Heart right ventricle (tissue), 16 donors: ENCODE measurements around the gene CSKMT. TPM values are rescaled to one million over a fixed set of nuclear protein-coding genes. Genes with fewer than 3 reads are reported as not detected.

ENCODE experiments used
- ATAC-seq, 8 donors: fragments of 200-7000 bp; cut with Tn5 transposase; one replicate each; pipeline ENCODE4 v1.9.1; 2020; ENCODE audit warnings: mild to moderate bottlenecking in 8 of 8, moderate library complexity in 8 of 8, moderate number of reproducible peaks in 1 of 8
- DNase-seq, 2 donors: peaks; one replicate each; pipeline ENCODE4 v3.0.0-alpha.2; 2020
- H3K27ac ChIP-seq, 10 donors: fragments of 200-600 bp; sonication (generic) in 2 of 10; one replicate each; pipeline versions ENCODE4 v1.5.0 to v1.8.0; 2020 to 2022; ENCODE audit warnings: mild to moderate bottlenecking in 3 of 10
- H3K27me3 ChIP-seq, 7 donors: fragments of 200-600 bp; one replicate each; pipeline ENCODE4 v1.8.0; 2021 to 2022; ENCODE audit warnings: mild to moderate bottlenecking in 2 of 7
- H3K36me3 ChIP-seq, 9 donors: fragments of 200-600 bp; sonication (generic) in 1 of 9; one replicate each; pipeline versions ENCODE4 v1.5.0 to v1.8.0; 2020 to 2022; ENCODE audit warnings: mild to moderate bottlenecking in 2 of 9
- H3K4me1 ChIP-seq, 9 donors: fragments of 200-600 bp; sonication (generic) in 1 of 9; one replicate each; pipeline versions ENCODE4 v1.5.0 to v1.8.0; 2020 to 2022; ENCODE audit warnings: mild to moderate bottlenecking in 4 of 9
- H3K4me3 ChIP-seq, 10 donors: fragments of 200-600 bp; sonication (generic) in 2 of 10; one replicate each; pipeline versions ENCODE4 v1.5.0 to v1.8.0; 2020 to 2022; ENCODE audit warnings: mild to moderate bottlenecking in 7 of 10, moderate library complexity in 2 of 10
- H3K9me3 ChIP-seq, 11 donors: fragments of 200-600 bp in 10 of 11; sonication (generic) in 2 of 11; one replicate each; pipeline versions ENCODE4 v1.5.0 to v1.8.0; 2013 to 2022; ENCODE audit warnings: mild to moderate bottlenecking in 2 of 11, control low read depth in 1 of 11, moderate library complexity in 1 of 11
- CTCF ChIP-seq, 9 donors: fragments of 200-600 bp; sonication (generic) in 2 of 9; IDR thresholded peaks; one replicate each; pipeline versions ENCODE4 v1.5.0 to v1.8.0; 2021 to 2022; ENCODE audit warnings: antibody characterized with exemption in 9 of 9, mild to moderate bottlenecking in 5 of 9, moderate library complexity in 1 of 9
- WGBS, 2 donors: extraction: QIAGEN DNeasy Blood & Tissue Kit; methylation state at CpG; one replicate each; pipeline ENCODE4 v1.1.7; 2013; ENCODE audit warnings: inconsistent platforms in 1 of 2; 5-methylcytosine and 5-hydroxymethylcytosine counted together
- intact Hi-C, 10 donors: fragments of 100-400 bp; cut with DNase I; formaldehyde crosslinking; loops; one replicate each; pipeline versions ENCODE4 v1.11.1 to v1.14.2; 2022
- polyA plus RNA-seq, 2 donors: library from polyadenylated mRNA; stranded (reverse); fragments of 200-250 nt; gene quantifications; one replicate each; pipeline ENCODE4 v1.2.3, GENCODE V29; 2013
- total RNA-seq, 10 donors: library from RNA; stranded (reverse); fragmentation: NEBNext Ultra II Directional in 3 of 10; extraction: Animal tissue kit (Norgen Biotek cat#: 25700) in 3 of 10; gene quantifications; one replicate each; pipeline versions ENCODE4 v1.2.1 to v1.2.4, GENCODE V29; 2021 to 2023
- donor health status: Arrhythmogenic right ventricular cardiomyopathy.
- donor health status: ischemic (EF 13 %, LVEDD 7.1; RV severe dilation, severe dysfunction).
- donor health status: healthy with polysubstance abuse.
- donor health status: DM: no; HTN: yes; CAD: no.
- donor health status: DM: no; HTN: no; CAD: no.
- donor health status: ischemic (EF 25% LVEDD 6.9; RV normal size, moderate dysfunction).
- donor health status: ischemic (EF 25% LVEDD 5.7; RV mildly dilated, moderate dysfunction).
- donor health status: healthy.
- donor health status: DM: yes; HTN: yes; CAD: no.
- donor health status: Ischemic cardiomyopathy.
- donor health status: ischemic (EF 35%, LVEDD 5.7; RV mildly dilated, moderate dysfunction).
- donor health status: nonischemic (EF 11% LVEDD 7.7; RV severe dilation, severe dysfunction).
- donor health status: DM: yes; HTN: yes; CAD: no.
- donor health status: PGD.
- donor health status: ischemic (EF 29% LVEDD 5.4; RV normal size, mild dysfunction).
- donor health status: nonischemic (EF 23%, LVEDD 6.1; RV moderate dilation, normal function).

The CSKMT gene
- total and polyA plus RNA-seq, 12 donors, result 2.4 to 15.7 (median 4.6) TPM

DNA sequence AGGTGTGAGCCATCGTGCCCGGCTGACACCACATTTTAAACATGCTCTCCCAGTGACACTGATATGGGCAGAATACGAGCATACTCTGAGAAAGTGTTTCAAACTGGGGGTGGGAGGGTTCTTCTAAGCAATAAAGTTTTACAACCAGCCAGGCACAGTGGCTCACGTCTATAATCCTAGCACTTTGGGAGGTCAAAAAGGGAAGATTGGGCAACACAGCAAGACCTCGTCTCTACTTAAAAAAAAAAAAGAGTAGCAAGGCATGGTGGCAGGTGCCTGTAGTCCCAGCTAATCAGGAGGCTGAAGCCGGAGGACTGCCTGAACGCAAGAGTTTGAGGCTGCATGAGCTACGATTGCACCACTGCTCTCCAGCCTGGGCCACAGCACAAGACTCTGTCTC, 20.9 kb upstream of the CSKMT start:
- no peak for TF ChIP-seq CTCF (IDR thresholded peaks at IDR 0.05)
- Histone ChIP-seq H3K9me3 (no peaks in the 10 kb centered on the region), H3K27ac (no peak overlapping the region), H3K27me3 (no peaks in the 10 kb centered on the region), H3K4me3 (no peak overlapping the region), H3K4me1 (peaks cover 12 to 35% (median 25%) of the 10 kb centered on the region in 9 donors), H3K36me3 (peaks cover 0 to 56% (median 21%) of the 10 kb centered on the region in 9 donors)
- 88 to 90% methylated on average over 8 of the region's 8 CpGs for WGBS, 2 donors
- ATAC-seq, result no peak
- no peak for DNase-seq
- intact Hi-C loops, result no loop called here

DNA sequence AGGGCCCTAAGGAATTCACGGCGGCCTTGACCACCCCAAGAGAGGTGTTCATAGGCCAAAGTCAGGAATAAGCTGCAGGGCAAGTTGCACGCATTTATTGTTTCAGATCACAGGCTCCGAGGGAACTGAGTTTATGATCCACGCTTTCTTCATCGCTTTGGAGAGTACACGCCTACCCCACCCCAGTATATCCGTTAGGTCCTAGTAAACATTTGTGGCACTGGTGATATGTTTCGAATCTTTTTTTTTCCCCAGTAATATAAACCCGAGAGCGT, 19.5 kb upstream of the CSKMT start:
- no peaks in the 10 kb centered on the region for H3K9me3 ChIP-seq
- H3K27ac ChIP-seq, result peak overlapping the region in 9 of 10 donors; percentile 93 to 98 (median 97)
- H3K27me3 ChIP-seq, result no peaks in the 10 kb centered on the region
- intact Hi-C loops, result no loop called here
- 12 to 13% methylated on average over 11 of the region's 11 CpGs for WGBS, 2 donors
- peaks cover 12 to 35% (median 25%) of the 10 kb centered on the region in 9 donors for H3K4me1 ChIP-seq
- DNase-seq (no peak), ATAC-seq (no peak)
- TF ChIP-seq CTCF (IDR thresholded peaks at IDR 0.05), result no peak
- peak overlapping the region; percentile 65 to 100 (median 96) for H3K4me3 ChIP-seq
- peaks cover 0 to 60% (median 27%) of the 10 kb centered on the region in 9 donors for H3K36me3 ChIP-seq

DNA sequence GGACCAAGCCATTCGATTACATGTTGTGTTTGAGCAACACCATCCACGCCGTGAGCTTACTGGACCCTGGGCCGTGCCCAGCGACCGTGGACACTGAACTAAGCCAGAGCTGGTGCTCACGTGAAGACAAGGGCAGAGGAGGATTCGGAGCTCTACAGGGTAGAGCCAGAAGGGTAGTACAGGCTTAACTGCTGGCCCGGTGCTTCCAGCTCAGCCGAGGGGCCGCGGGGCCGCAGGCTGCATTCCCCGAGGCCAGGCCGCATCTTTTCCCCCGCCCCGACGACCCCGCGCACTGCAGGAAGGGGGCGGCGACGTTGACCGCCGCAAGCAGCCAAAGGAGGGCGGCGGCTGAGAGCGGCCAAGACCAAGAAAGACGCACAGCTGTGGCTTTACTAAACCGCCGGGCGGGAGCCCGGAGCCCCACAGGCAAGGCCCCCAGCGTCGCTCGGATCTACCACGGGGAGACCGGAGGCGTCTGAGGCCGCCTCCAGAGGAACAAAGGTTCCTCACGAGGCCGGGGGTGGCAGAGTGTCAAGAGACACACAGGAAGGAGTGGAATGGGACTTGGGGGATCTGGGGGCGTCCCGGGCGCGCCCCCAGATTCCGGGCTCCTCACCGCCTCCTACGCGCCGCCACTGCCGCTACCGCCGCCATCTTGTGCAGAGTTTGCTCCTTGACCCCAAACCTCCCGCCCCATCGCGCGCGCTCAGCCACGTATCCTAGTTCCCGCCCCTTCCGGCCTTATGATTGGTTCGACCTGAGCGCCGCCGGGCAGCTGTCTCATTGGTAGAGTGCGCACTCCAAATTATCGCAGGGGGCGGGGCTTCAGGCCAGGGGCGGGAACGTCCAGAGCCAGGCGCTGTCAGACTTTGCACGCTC, 18.9 kb upstream of the CSKMT start, which contains the start of gene GANAB:
GANAB (minus strand) TSS at position 668 of the 879 bp plus-strand sequence; CDS start at position 654, 14 bp downstream.
- Histone ChIP-seq H3K36me3 (peaks cover 0 to 63% (median 27%) of the 10 kb centered on the region in 9 donors), H3K27me3 (no peaks in the 10 kb centered on the region), H3K4me3 (peak within 1 kb of the TSS; percentile 65 to 100 (median 96)), H3K27ac (peak within 1 kb of the TSS; percentile 68 to 98 (median 96)), H3K9me3 (no peaks in the 10 kb centered on the region), H3K4me1 (peaks cover 12 to 31% (median 25%) of the 10 kb centered on the region in 9 donors)
- ATAC-seq, result peak; percentile 96 to 100 (median 98)
- 0 to 1% methylated on average over 73 of the region's 73 CpGs for WGBS, 2 donors
- intact Hi-C loops, result loop anchor here in 2 of 10 donors (2.0 kb wide), 1 partner anchor 23 kb away; no protein-coding TSS in a partner anchor
- peak; percentile 99 to 100 for DNase-seq
- no peak for TF ChIP-seq CTCF (IDR thresholded peaks at IDR 0.05)

DNA sequence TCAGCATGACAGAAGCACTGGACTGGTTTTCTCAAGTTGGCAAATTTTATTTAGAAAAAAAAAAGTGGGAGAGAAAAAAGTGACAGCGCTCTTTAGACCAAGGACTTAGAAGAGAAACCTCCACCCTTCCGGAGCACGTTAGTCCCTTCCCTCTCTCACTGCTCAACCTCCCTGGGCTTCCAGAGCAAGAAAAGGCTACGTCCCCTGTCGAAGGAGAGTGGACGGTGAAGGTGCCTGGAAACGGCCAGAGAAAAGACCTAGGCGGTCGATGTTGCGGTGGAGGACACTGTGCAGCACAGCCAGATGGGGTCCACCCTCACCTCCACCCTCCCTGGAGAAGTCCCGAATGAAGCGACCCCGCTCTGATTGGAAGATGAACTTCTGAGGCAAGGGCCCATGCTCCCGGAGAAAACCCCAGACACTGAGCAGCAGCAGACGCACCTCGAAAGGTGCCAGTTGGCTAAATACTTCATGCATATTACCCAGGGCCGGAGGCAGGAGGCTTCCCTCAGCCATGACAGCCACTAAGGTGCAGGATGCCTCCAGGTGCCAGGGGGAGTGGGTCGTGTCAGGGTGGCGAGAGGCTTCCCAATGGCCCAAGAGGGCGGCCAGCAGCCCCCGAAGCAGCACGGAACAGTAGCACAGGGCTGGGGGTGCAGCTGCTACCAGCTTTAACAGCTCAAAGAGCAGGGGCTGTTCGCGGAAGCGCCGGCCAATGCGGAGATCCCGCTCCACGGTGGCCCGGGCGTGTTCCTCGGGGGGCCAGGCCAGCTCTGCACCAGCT, 18.1 kb upstream of the CSKMT start:
- intact Hi-C loops, result loop anchor here in 2 of 10 donors (2.0 kb wide), 1 partner anchor 24 kb away; no protein-coding TSS in a partner anchor
- H3K27me3 ChIP-seq, result no peaks in the 10 kb centered on the region
- H3K4me3 ChIP-seq, result peak overlapping the region in 7 of 10 donors; percentile 87 to 100 (median 96)
- peak in 3 of 8 donors; percentile 0 to 21 (median 1) for ATAC-seq
- DNase-seq, result no peak
- H3K9me3 ChIP-seq, result no peaks in the 10 kb centered on the region
- H3K27ac ChIP-seq, result peak overlapping the region in 6 of 10 donors; percentile 6 to 98 (median 69)
- H3K4me1 ChIP-seq, result peaks cover 12 to 36% (median 33%) of the 10 kb centered on the region in 9 donors
- WGBS, 2 donors, result 62% methylated on average over 32 of the region's 32 CpGs
- no peak for TF ChIP-seq CTCF (IDR thresholded peaks at IDR 0.05)
- peaks cover 0 to 63% (median 27%) of the 10 kb centered on the region in 9 donors for H3K36me3 ChIP-seq
